ENCODE results near the gene SLC25A13.

The SLC25A13 gene

GRCh38 chr7:96354881-96355280 lies 33.0 kb upstream of the SLC25A13 start:
- H3K27ac Mint-ChIP-seq, result no peak overlapping the region
- H3K4me3 Mint-ChIP-seq, result no peak overlapping the region
- H3K36me3 Mint-ChIP-seq (ENCODE audit: low read depth), result no peaks in the 10 kb centered on the region
- peaks cover 3% of the 10 kb centered on the region for H3K4me1 Mint-ChIP-seq
- H3K27me3 Mint-ChIP-seq (ENCODE audit: low read depth, poor library complexity), result peaks cover 10% of the 10 kb centered on the region
- no peak for DNase-seq
- TF ChIP-seq, protein P1, sequence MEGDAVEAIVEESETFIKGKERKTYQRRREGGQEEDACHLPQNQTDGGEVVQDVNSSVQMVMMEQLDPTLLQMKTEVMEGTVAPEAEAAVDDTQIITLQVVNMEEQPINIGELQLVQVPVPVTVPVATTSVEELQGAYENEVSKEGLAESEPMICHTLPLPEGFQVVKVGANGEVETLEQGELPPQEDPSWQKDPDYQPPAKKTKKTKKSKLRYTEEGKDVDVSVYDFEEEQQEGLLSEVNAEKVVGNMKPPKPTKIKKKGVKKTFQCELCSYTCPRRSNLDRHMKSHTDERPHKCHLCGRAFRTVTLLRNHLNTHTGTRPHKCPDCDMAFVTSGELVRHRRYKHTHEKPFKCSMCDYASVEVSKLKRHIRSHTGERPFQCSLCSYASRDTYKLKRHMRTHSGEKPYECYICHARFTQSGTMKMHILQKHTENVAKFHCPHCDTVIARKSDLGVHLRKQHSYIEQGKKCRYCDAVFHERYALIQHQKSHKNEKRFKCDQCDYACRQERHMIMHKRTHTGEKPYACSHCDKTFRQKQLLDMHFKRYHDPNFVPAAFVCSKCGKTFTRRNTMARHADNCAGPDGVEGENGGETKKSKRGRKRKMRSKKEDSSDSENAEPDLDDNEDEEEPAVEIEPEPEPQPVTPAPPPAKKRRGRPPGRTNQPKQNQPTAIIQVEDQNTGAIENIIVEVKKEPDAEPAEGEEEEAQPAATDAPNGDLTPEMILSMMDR (IDR thresholded peaks at IDR 0.05), result no peak
- H3K9me3 Mint-ChIP-seq, result no peaks in the 10 kb centered on the region

DNA sequence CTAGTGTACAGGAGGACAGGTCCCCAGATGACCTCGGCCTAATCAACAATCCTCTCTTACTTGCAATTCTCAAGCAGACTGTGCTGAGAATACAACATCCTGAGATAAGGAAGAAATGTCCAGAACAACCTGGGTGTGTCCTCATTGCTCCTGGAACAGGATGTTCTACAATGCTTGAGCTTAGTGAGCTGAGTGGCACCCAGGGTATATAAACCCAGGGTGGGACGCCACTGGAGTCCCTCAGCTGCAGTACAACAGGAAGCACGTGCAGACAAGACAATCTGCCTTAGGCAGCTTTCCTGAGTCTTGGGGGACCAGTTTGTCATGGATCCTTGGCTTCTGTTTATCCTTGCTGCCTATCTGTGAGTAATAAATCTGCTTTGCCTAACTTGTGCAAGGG lies 27.7 kb upstream of the SLC25A13 start:
- H3K4me3 Mint-ChIP-seq, result no peak overlapping the region

DNA sequence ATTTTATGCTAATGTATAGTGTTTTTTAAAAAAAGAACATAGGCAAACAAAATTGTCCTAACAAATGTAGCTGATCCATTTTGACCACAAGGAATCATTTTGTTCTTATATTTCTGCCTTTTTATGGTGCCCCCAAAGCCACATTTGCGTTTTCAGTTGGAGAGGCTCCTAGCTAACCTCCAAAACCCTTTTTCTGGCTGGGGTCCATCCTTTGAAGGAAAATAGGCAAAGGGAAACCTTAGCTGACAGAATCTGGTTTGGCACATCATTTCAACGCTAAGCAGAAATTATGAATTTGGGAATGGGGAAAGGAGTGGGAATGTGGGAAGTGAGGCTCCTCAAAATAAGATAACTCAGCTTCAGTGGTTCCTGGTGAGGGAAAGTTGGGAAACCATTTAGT lies 25.6 kb upstream of the SLC25A13 start:
- TF ChIP-seq, protein P1 (IDR thresholded peaks at IDR 0.05), result no peak

More for the DNA sequence above, 27.7 kb upstream of the SLC25A13 start:
- DNase-seq, result no peak
- TF ChIP-seq, protein P1 (IDR thresholded peaks at IDR 0.05), result no peak
- Mint-ChIP-seq H3K36me3 (ENCODE audit: low read depth) (no peaks in the 10 kb centered on the region), H3K27ac (no peak overlapping the region), H3K4me1 (peaks cover 19% of the 10 kb centered on the region), H3K9me3 (no peaks in the 10 kb centered on the region), H3K27me3 (ENCODE audit: low read depth, poor library complexity) (peaks cover 7% of the 10 kb centered on the region)

GRCh38 chr7:96346293-96346953 lies 24.5 kb upstream of the SLC25A13 start:
- no peaks in the 10 kb centered on the region for H3K36me3 Mint-ChIP-seq (ENCODE audit: low read depth)
- TF ChIP-seq, protein P1 (IDR thresholded peaks at IDR 0.05), result no peak

More for the DNA sequence above, 25.6 kb upstream of the SLC25A13 start:
- Mint-ChIP-seq H3K27me3 (ENCODE audit: low read depth, poor library complexity) (peaks cover 7% of the 10 kb centered on the region), H3K4me3 (no peak overlapping the region), H3K27ac (no peak overlapping the region), H3K4me1 (peaks cover 19% of the 10 kb centered on the region), H3K36me3 (ENCODE audit: low read depth) (no peaks in the 10 kb centered on the region), H3K9me3 (no peaks in the 10 kb centered on the region)
- no peak for DNase-seq

GRCh38 chr7:96344236-96344635 lies 22.3 kb upstream of the SLC25A13 start:
- no peaks in the 10 kb centered on the region for H3K27me3 Mint-ChIP-seq (ENCODE audit: low read depth, poor library complexity)
- no peaks in the 10 kb centered on the region for H3K36me3 Mint-ChIP-seq (ENCODE audit: low read depth)
- peaks cover 9% of the 10 kb centered on the region for H3K4me1 Mint-ChIP-seq
- no peak overlapping the region for H3K27ac Mint-ChIP-seq
- H3K9me3 Mint-ChIP-seq, result no peaks in the 10 kb centered on the region
- TF ChIP-seq, protein P1 (IDR thresholded peaks at IDR 0.05), result no peak
- H3K4me3 Mint-ChIP-seq, result no peak overlapping the region
- DNase-seq, result no peak

More at GRCh38 chr7:96346293-96346953, 24.5 kb upstream of the SLC25A13 start:
- no peak for DNase-seq
- peaks cover 19% of the 10 kb centered on the region for H3K4me1 Mint-ChIP-seq
- no peak overlapping the region for H3K4me3 Mint-ChIP-seq
- peaks cover 7% of the 10 kb centered on the region for H3K27me3 Mint-ChIP-seq (ENCODE audit: low read depth, poor library complexity)
- no peaks in the 10 kb centered on the region for H3K9me3 Mint-ChIP-seq
- no peak overlapping the region for H3K27ac Mint-ChIP-seq

DNA sequence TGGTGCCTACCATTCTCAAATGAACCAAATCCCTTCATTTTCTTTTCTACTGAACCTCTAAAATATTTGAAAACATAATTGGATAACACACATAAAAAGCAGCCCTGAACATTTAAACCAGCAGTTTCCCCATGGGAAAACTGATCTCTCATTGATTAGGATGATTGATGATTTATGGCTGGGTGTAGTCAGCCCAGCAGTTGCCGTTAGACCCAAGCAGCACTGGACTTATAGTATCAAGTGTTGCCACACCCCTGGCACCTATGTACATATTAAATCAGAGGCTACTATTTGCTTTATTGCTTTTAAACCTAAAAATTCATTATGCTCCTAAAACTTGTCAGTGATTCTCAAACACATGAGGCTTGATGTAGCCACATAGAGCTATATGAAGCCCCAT lies 20.2 kb upstream of the SLC25A13 start:
- no peak overlapping the region for H3K4me3 Mint-ChIP-seq
- DNase-seq, result no peak
- TF ChIP-seq, protein P1 (IDR thresholded peaks at IDR 0.05), result no peak
- H3K36me3 Mint-ChIP-seq (ENCODE audit: low read depth), result no peaks in the 10 kb centered on the region
- H3K27me3 Mint-ChIP-seq (ENCODE audit: low read depth, poor library complexity), result no peaks in the 10 kb centered on the region
- peaks cover 8% of the 10 kb centered on the region for H3K4me1 Mint-ChIP-seq
- H3K27ac Mint-ChIP-seq, result no peak overlapping the region
- no peaks in the 10 kb centered on the region for H3K9me3 Mint-ChIP-seq

Measured in nephron progenitor cell (in vitro differentiated cells).